Sigmoid colon (tissue), 4 donors: ENCODE data around the gene RAB11FIP3.

Experiments used
- POLR2A ChIP-seq, 2 donors: fragments of 450-650 bp; IDR thresholded peaks; one replicate each; pipeline ENCODE4 v1.6.1; 2016; ENCODE audit warnings: antibody characterized with exemption in 2 of 2, mild to moderate bottlenecking in 2 of 2, moderate library complexity in 2 of 2
- POLR2AphosphoS5 ChIP-seq, 4 donors: sonication (generic); formaldehyde crosslinking; IDR thresholded peaks; one replicate each; pipeline ENCODE4 v1.6.1; 2017; ENCODE audit warnings: antibody characterized with exemption in 4 of 4
- TF ChIP-seq, protein P1 (sequence below), 4 experiments: fragments of 450-650 bp in 3 of 4; fragments of 200-600 bp in 1 of 4; IDR thresholded peaks; one replicate each; pipeline ENCODE4 v1.5.1; 2016 to 2019; ENCODE audit warnings: antibody characterized with exemption in 4 of 4, mild to moderate bottlenecking in 3 of 4, moderate library complexity in 2 of 4

GRCh38 chr16:450785-451512, 25.5 kb downstream of the RAB11FIP3 start:
- TF ChIP-seq, protein P1, sequence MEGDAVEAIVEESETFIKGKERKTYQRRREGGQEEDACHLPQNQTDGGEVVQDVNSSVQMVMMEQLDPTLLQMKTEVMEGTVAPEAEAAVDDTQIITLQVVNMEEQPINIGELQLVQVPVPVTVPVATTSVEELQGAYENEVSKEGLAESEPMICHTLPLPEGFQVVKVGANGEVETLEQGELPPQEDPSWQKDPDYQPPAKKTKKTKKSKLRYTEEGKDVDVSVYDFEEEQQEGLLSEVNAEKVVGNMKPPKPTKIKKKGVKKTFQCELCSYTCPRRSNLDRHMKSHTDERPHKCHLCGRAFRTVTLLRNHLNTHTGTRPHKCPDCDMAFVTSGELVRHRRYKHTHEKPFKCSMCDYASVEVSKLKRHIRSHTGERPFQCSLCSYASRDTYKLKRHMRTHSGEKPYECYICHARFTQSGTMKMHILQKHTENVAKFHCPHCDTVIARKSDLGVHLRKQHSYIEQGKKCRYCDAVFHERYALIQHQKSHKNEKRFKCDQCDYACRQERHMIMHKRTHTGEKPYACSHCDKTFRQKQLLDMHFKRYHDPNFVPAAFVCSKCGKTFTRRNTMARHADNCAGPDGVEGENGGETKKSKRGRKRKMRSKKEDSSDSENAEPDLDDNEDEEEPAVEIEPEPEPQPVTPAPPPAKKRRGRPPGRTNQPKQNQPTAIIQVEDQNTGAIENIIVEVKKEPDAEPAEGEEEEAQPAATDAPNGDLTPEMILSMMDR (IDR thresholded peaks at IDR 0.05), result no peak
- TF ChIP-seq POLR2A (IDR thresholded peaks at IDR 0.05) (no peak), POLR2AphosphoS5 (IDR thresholded peaks at IDR 0.05) (no peak)
